SW480 (cell line): ENCODE data around the gene PRSS2.
"Not testable (repeated sequence)": the region's sequence is repeated elsewhere in the genome, so short reads cannot be mapped to it uniquely, and the experiment has no call there.

ENCODE experiments used
- DNase-seq: peaks from one replicate; pipeline ENCODE4 v3.0.0-alpha.2; 2016; ENCODE audit warnings: low spot score

Gene PRSS2

DNA sequence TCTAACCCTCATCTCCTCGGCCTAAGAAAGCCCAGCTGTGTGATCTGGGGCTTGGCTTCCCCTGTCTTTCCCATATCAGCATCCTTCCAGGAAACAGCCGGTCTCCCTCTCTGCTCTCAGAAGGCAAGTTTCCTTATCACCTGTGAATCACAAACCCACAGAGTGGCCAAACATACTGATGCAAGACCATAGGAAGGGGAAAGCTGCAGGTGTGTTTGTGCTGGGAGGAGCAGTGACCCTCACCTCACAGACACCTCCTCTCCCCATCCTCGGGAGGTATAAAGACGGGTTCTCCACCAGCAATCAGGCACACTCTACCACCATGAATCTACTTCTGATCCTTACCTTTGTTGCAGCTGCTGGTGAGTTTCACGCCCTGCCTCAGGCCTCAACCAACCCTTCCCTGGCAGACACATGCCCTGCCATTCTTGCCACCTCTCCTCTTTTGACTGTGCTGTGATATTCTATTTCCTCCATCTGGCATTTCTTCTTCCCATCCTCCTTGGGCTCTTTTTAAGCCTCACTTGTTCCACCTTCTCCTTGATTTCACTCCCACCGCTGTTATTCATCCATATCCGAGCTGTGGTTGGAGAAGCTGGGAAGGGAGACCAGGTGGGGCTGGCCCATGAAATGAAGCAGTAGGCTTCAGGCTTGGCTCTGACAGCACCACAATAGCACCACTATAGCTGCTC lies at the start of gene PRSS2:
PRSS2 (plus strand) TSS at position 310 of the 692 bp plus-strand sequence; CDS start at position 323, 13 bp downstream.
- no peak for DNase-seq

DNA sequence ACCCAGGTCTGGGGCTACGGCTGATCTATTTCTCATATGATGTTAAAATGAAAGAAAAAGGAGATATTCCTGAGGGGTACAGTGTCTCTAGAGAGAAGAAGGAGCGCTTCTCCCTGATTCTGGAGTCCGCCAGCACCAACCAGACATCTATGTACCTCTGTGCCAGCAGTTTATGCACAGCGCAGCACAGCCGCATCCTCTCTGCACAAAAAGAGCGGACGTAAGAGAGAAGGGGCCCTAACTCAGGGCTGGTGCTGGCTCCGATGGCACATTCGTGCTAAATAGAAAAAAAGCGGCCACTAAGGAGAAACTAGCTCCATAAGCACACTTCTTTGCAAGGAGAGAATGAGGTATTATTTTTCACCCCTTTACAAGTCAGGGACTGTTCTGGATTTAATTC lies 49.8 kb upstream of the PRSS2 start:
- no peak for DNase-seq

DNA sequence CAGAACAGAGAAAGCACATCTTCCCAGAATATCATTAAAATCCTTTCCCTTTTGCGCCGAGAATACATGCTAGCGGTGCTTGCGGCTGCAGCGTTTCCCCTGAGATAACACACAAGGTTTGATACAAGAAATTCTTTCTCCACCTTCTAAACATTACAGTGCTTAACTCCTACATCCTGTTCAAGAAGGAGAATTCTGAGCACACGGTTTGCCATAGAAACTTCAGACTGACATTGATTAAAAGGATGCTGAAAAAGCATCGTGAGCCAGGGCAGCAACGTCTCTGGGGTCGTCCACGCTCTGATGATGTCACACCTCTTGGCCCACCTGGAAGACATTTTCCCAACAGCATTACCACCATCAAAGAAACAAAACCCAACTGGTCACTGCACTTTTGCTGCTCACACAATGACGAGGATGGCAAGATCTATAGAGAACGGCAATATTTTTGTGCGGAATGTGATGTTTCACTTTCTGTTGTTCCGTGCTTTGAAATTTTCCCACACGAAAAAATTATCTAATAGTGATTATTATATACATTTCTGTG lies 48.4 kb upstream of the PRSS2 start:
- no peak for DNase-seq

DNA sequence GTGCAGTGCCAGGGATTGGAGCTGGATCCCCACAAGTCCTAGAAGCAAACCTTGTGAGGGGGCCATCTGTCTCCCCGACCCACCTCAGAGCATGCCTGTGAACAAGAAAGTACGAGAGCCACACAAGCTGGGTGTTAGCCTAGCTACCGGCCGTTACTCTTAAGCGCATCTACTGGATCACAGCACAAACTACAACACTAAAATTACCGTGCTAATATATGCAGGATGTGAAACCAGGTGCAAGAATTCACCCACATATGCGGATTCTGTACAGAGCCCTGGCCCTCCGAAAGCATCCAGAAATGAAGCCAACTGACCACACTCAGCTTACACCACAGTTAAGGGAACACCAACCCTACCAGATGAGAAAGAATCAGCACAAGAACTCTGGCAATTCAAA lies 37.5 kb upstream of the PRSS2 start:
- DNase-seq, result no peak

DNA sequence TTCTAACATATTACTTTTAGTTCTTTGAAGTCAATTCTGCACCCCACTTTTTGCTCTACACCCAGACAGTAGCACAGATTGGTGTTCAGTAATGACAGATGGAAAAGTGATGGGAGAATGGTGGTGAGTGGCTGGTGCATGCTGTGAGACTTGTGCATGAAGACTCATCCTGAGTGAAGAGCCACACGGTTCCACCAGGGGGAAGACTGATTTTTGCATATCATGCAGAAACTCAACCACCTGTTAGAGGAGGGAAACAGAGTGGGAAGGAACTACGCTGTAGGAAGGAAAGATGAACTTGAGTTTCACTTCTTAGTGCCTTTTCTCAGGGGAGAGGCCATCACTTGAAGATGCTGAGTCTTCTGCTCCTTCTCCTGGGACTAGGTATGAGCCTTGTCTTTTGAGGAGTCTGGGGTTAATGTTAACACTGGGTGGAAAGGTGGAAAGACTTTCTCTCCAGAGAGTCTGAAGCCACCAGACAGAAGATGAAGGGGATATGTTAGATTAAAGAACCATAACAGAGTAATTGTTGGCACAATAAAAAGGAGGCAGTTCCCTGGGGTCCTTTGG lies 30.8 kb upstream of the PRSS2 start:
- DNase-seq, result no peak

DNA sequence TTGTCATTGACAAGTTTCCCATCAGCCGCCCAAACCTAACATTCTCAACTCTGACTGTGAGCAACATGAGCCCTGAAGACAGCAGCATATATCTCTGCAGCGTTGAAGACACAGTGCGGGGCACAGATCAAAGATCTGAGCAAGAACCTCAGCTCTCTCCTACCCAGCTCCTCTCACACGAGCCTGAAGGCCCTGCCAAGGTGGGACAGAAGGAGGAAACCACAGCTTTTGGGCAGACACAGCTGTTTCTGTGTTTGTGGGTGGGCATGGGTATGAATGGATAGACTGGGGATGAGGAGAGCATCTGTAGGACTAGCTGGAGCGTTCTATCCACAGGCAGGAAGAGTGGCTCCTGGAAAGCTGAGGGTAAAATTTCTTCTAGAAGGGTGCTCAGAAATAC lies 30.0 kb upstream of the PRSS2 start:
- DNase-seq, result no peak

DNA sequence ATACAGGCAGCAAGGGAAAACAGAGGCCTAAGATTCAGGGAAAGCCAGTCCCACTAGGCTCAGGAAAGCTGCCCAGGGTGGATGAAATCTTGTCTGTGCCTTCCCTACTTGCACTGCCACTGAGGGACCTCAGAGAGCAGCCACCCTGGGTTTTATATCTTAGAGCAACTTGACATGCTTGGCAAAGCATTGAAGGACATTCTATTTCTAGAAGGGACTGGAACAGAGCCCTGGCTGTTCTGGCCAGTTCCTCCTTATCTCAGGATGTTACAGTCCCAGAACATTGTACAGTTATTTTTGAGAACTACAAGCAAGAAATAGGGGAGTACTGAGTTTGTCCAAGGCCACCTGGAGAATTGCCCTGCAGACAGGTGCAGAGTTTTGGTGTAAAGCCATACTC lies 28.8 kb upstream of the PRSS2 start:
- DNase-seq, result not testable (repeated sequence)

DNA sequence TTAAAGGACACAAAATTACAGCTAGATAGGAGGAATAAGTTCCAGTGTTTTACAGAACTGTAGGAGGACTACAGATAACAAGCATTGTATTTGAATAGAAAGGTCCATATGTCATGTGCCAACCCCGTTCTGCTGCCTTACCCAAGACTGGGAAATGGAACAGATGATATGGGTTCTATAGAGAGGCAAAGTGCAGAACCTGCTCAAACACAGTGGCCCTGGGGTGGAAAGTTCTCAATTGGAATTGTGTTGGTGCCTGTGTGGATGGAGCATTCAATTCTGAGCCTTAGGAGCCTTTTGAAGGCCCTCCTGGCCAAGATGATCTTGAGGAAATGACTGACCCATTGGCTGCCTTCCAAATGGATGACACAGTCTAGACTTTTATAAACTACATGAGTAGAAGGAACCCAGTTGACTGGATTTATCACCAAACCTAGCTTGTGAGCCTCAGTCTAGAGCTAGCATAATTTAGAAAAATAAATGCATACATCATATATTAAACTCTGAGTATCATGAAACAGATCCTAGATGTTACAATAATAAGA lies 25.6 kb upstream of the PRSS2 start:
- DNase-seq, result no peak

DNA sequence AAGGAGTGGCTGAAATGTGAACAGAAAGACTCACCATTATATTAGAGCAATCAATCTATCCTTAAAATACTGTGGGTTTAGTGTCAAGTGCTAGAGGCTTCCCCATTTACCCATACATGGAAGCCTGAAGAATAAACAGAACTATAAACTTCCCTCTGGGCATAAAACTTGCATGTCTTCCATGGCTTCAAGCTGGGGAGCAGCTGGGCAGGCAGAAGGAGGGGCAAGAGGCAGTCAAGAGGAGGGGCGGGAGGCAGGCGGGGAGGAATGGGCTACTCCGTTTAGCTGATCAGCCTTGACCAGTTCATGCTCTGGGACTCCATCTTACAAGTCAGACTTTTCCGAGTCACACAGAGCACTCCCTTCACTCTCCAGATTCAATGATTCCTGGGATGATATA lies 25.0 kb upstream of the PRSS2 start:
- DNase-seq, result no peak

DNA sequence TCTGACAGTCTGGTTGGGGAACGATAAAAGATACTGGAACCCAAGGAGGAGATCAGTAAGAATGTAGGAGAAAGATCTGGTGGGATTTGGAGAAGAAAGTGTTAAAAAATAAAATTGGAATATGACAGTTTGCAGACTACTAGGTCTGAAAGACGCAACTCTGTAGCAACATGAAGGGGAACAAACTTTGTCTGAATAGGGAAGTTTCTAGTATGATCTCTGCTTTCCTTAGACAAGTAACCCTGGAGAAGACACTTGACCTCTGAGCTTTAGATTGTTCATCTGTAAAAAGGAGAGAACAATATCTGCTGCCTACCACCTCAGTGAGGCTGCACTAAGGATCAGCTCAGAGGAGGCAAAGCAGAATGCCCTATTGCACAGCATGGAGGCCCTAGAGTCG lies 24.5 kb upstream of the PRSS2 start:
- DNase-seq, result no peak

DNA sequence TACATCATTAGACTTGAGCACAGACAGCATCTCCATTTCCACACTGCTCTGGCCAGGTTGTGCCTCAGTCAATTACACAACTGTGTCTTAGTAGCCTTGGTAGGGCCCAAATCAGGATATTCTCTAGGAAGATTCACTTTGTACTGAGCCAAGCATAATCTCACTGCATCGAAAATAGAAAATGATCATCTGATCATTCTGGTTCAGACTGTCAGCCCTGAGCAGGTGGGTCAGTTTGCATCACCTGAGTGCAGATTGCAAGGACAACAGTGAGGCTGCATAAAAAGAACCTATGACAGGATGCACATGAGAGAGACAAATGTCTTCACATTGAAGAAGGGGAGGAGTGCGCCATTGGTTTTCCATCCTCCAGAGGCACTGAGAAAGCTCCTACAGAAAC lies 22.4 kb upstream of the PRSS2 start:
- DNase-seq, result not testable (repeated sequence)

DNA sequence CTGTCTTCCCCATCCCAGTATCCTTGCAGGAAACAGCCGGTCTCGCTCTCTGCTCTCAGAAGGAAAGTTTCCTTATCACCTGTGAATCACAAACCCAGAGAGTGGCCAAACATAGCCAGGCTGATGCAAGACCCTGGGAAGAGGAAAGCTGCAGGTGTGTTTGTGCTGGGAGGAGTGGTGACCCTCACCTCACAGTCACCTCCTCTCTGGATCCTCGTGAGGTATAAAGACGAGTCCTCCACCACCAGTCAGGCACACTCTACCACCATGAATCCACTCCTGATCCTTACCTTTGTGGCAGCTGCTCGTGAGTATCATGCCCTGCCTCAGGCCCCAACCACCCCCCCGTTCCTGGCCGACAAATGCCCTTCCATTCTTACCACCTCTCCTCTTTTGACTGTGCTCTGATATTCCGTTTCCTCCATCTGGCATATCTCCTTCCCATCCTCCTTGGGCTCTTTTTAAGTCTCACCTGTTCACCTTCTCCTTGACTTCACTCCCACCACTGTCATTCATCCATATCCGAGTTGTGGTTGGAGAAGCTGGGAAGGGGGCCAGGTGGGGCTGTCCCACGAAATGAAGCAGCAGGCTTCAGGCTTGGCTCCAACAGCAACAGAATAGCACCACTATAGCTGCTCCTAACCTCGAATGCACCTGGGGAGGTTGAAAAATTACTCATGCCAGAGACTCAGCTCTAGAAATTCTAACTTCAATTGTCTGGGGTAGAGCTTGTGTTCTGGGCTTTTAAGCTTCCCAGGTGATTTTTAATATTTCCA lies 21.4 kb upstream of the PRSS2 start, which contains the start of gene PRSS1:
PRSS1 (plus strand) TSS at position 255 of the 776 bp plus-strand sequence; CDS start at position 268, 13 bp downstream.
- no peak for DNase-seq

DNA sequence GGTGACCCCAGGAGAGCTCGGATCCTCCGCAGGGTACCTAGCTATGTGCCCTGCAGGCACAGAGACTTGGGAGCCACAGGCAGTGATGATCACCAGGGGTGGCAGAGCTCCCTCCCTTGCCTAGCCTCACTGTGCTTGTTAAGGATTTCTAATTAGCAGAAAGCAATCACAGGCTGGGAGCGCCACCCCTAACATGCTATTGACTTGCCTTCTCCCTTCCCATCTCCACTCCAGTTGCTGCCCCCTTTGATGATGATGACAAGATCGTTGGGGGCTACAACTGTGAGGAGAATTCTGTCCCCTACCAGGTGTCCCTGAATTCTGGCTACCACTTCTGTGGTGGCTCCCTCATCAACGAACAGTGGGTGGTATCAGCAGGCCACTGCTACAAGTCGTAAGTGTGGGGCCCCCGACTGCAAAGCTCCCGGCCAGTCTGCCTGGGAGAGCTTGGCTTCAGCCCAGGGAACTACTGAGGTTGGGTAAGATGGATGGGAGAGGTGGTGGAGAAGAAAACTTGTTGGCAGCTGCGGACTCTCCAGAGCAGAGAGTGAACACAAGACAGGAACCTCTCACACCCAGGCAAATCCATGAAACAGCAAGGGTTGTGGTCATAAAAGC lies 20.3 kb upstream of the PRSS2 start:
- no peak for DNase-seq

DNA sequence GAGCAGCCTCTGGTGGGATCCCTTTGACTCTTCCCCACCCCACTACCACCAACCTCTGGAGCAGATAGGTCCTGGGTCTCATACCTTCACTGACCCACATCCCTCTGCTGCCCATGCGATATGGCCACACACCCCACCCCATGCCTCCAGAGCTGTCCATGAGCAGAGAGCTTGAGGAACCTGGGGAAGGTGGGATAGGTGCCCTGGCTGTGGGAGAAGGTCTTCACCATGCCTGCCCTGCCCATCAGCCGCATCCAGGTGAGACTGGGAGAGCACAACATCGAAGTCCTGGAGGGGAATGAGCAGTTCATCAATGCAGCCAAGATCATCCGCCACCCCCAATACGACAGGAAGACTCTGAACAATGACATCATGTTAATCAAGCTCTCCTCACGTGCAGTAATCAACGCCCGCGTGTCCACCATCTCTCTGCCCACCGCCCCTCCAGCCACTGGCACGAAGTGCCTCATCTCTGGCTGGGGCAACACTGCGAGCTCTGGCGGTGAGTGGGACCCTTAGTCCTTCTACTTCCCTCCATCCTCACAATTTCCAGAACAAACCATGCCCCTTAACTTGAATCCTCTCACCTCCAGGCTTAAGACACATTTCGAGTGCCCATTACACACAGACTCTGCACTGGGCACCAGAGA lies 19.1 kb upstream of the PRSS2 start:
- not testable (repeated sequence) for DNase-seq

DNA sequence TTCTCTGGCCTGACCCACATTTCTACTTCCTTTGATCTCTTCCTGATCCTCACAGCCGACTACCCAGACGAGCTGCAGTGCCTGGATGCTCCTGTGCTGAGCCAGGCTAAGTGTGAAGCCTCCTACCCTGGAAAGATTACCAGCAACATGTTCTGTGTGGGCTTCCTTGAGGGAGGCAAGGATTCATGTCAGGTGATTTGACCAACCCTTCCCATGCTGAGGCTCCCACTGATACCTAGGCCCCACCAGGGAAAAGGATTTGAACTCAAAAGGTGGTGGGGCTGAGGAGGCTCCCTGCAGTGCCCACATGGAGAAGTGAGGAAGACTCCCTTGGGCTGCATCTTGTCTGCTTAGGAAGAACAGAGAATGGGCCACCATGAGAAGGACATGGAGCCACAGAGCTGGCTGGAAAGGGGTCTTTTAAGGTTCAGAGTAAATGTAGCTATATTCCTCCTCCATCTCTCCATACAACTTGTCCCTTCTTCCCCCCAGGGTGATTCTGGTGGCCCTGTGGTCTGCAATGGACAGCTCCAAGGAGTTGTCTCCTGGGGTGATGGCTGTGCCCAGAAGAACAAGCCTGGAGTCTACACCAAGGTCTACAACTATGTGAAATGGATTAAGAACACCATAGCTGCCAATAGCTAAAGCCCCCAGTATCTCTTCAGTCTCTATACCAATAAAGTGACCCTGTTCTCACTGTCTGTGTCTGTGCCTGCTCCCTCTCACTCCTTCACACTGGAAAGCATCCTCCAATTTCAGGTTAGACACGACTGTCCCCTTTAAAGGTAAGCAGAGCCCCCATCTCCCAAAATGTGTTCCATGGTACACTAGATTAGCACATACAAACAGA lies 18.2 kb upstream of the PRSS2 start:
- DNase-seq, result no peak

DNA sequence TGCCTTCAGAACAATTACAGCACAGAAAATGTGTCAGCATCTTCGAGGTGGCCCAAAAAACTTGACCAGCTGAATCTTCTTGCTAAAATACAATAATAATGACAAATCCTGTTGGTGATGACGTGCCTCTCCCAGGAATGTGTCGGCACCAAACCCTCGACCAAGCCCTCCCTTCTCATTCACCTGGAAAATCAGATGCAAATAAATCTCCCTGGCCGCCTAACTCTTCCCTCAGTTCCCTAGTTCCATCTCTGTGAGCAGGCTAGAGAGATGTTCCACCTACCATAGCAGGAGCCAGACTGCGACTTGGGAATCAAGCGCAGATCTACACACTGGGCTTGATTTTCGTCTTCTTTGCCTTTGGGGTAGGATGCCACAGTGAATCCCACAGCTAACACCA lies 17.4 kb upstream of the PRSS2 start:
- no peak for DNase-seq

DNA sequence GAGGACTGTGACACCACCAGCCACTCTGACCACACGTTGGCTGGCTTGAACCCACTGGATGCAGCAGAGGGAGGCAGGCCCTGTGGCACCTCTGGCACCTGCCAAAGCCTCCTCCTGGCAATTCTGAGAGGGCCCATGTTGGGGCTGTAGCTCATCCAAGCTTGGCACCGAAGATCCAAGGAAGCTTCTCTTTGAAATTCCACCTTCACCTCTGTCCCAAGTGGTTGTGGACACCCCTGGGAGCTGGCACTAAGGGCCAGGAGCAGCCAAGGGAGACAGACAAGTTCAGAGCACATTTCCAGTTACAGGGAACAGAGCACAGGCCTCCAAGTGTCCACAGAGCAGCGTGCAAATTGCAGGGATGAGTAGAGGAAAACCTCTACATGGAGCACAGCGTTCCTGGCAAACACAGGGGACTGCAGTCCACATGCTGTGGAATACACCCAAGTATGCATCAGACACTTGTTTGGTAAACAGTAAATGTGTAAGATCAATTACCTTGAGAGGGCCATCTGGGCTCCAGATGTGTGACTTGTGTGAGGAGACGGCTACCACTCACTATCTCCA lies 16.8 kb upstream of the PRSS2 start:
- not testable (repeated sequence) for DNase-seq

DNA sequence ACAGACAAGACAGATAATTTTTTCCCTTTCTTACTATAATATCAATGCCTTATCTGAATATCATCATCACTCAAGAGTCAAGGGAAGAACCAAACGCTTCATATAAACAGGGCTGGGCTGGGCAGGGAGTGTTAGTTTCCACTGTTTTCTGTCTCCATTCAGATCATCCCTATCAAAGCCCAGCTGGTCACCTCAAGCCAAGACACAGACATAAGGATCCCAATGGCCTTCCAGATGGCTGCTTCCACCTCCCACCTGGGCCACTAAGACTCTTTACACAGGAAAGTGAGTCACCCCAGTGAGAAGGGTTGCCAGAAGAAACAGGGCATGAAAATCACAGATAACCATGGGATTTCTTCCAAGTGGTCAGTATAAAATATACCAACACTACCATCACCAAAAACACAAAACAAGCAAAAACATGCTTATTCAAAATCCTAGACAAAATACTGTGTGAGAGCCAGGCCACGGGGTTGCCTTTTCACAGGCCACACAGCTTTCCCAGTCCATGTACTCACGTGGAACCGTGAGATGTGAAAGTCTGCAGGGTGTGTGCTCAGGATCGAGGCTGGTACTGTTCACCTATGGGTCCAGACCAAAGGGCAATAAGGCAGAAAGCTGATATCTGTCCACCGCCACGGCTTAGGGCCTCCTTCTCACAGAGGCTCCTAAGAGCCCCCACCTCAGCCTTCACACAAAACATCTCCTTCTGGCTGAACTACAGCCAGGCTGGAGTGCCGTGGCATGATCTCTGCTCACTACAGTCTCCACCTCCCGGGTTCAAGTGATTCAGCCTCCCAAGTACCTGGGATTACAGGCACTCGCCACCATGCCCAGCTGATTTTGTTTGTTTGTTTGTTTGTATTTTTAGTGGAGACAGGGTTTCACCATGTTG lies 15.8 kb upstream of the PRSS2 start:
- DNase-seq, result no peak

DNA sequence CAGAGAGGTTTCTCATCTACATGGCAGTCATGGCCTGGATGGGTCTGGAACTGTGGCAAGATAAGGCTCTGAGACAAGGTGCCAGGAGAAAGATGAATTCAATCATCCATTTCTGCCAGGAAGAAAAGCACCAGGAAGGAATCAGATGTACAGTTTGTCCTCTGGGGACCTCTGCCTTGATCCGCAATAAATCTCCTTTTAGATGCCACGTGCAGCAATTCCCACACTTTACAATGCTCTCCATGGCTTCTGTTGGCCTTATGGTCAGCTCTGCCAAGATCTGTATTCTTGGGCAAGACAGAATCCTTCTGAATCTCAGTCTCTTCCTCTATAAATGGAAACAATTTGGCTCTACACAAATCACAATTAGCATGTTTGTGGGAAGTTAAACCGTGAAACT lies 12.5 kb upstream of the PRSS2 start:
- DNase-seq, result not testable (repeated sequence)
